ENCODE results near the gene NPFFR1.
"Not testable (repeated sequence)": the region's sequence is repeated elsewhere in the genome, so short reads cannot be mapped to it uniquely, and the experiment has no call there.

NPFFR1 gene

GRCh38 chr10:70284542-70285475 lies 1.0 kb upstream of the NPFFR1 start:
- DNase-seq: no peak

- no peak for DNase-seq
Measured at GRCh38 chr10:70283071-70283444, 746 bp downstream of the NPFFR1 start.

GRCh38 chr10:70281609-70282008 lies 2.2 kb downstream of the NPFFR1 start:
- no peak for DNase-seq

- no peak for DNase-seq
Measured at GRCh38 chr10:70280099-70280498, 3.7 kb downstream of the NPFFR1 start.

- DNase-seq: no peak
Measured at GRCh38 chr10:70277396-70278030, 6.3 kb downstream of the NPFFR1 start.

GRCh38 chr10:70274643-70275042 lies 9.2 kb downstream of the NPFFR1 start:
- no peak for DNase-seq

- no peak for DNase-seq
Measured at GRCh38 chr10:70272925-70273316, 10.9 kb downstream of the NPFFR1 start.

- no peak for DNase-seq
Measured at GRCh38 chr10:70271996-70272924, 11.5 kb downstream of the NPFFR1 start.

GRCh38 chr10:70270952-70271351 lies 12.9 kb downstream of the NPFFR1 start:
- DNase-seq: no peak

- no peak for DNase-seq
Measured at GRCh38 chr10:70269741-70270140, 14.1 kb downstream of the NPFFR1 start.

- no peak for DNase-seq
Measured at GRCh38 chr10:70268376-70268775, 15.4 kb downstream of the NPFFR1 start.

- no peak for DNase-seq
Measured at GRCh38 chr10:70267161-70267933, 16.5 kb downstream of the NPFFR1 start.

- no peak for DNase-seq
Measured at GRCh38 chr10:70266701-70267100, 17.1 kb downstream of the NPFFR1 start.

- DNase-seq: no peak
Measured at GRCh38 chr10:70266056-70266455, 17.7 kb downstream of the NPFFR1 start.

GRCh38 chr10:70265032-70265689 lies 18.6 kb downstream of the NPFFR1 start:
- no peak for DNase-seq

GRCh38 chr10:70260734-70261133 lies 23.1 kb downstream of the NPFFR1 start:
- DNase-seq: no peak

GRCh38 chr10:70260259-70260658 lies 23.5 kb downstream of the NPFFR1 start:
- no peak for DNase-seq

GRCh38 chr10:70258216-70258615 lies 25.6 kb downstream of the NPFFR1 start:
- DNase-seq: no peak

- DNase-seq: not testable (repeated sequence)
Measured at GRCh38 chr10:70257816-70258215, 26.0 kb downstream of the NPFFR1 start.

- DNase-seq: no peak
Measured at GRCh38 chr10:70256463-70256862, 27.3 kb downstream of the NPFFR1 start.

Measured in activated gamma-delta T cell (primary cell).